H9 (cell line): Measurements from ENCODE around the gene IL1RAPL1. TPM values are rescaled to one million over a fixed set of nuclear protein-coding genes. Genes with fewer than 3 reads are reported as not detected.

Experiments
- DNase-seq: peaks from one replicate; pipeline ENCODE4 v3.0.0-alpha.2; 2017
- H2AFZ ChIP-seq: one replicate; pipeline ENCODE4 v1.6.1; 2013; ENCODE audit warnings: mild to moderate bottlenecking, low read length, control low read depth, moderate library complexity
- H2AK5ac ChIP-seq: 2 replicates; pipeline ENCODE4 v1.6.1; 2013; ENCODE audit warnings: low read length, control low read depth, mixed read lengths; ENCODE audit not compliant: insufficient read length
- H2BK120ac ChIP-seq: one replicate; pipeline ENCODE4 v1.6.1; 2013; ENCODE audit warnings: low read depth, mild to moderate bottlenecking, low read length, control low read depth, inconsistent platforms; ENCODE audit not compliant: poor library complexity, severe bottlenecking
- H2BK12ac ChIP-seq: 2 replicates; pipeline ENCODE4 v1.6.1; 2013; ENCODE audit warnings: low read length, control low read depth, mixed read lengths, low read depth; ENCODE audit not compliant: insufficient read length
- H2BK15ac ChIP-seq: 2 replicates; pipeline ENCODE4 v1.6.1; 2013; ENCODE audit warnings: low read depth, low read length, control low read depth
- H2BK20ac ChIP-seq: one replicate; pipeline ENCODE4 v1.6.1; 2013; ENCODE audit warnings: low read depth, mild to moderate bottlenecking, low read length, control low read depth, inconsistent platforms; ENCODE audit not compliant: poor library complexity, severe bottlenecking
- H2BK5ac ChIP-seq: 2 replicates; pipeline ENCODE4 v1.6.1; 2013; ENCODE audit warnings: low read length, control low read depth, mixed read lengths; ENCODE audit not compliant: insufficient read length
- H3K14ac ChIP-seq: 2 replicates; pipeline ENCODE4 v1.6.1; 2013; ENCODE audit warnings: low read length, control low read depth; ENCODE audit not compliant: insufficient read depth
- H3K18ac ChIP-seq: 2 replicates; pipeline ENCODE4 v1.6.1; 2013; ENCODE audit warnings: low read depth, mild to moderate bottlenecking, mixed read lengths, low read length, control low read depth; ENCODE audit not compliant: insufficient read length
- H3K23ac ChIP-seq: 2 replicates; pipeline ENCODE4 v1.6.1; 2013; ENCODE audit warnings: low read length, control low read depth, mixed read lengths, low read depth; ENCODE audit not compliant: insufficient read length
- H3K23me2 ChIP-seq: 2 replicates; pipeline ENCODE4 v1.6.1; 2013; ENCODE audit warnings: low read depth, mild to moderate bottlenecking, mixed read lengths, low read length, control low read depth; ENCODE audit not compliant: insufficient read length, poor library complexity, severe bottlenecking
- H3K27ac ChIP-seq: 2 replicates; pipeline ENCODE4 v1.5.1; 2013; ENCODE audit warnings: low read length, control low read depth, mixed read lengths, low read depth; ENCODE audit not compliant: insufficient read length
- H3K27me3 ChIP-seq: 2 replicates; pipeline ENCODE4 v1.6.1; 2013; ENCODE audit warnings: low read length, control low read depth, inconsistent platforms; ENCODE audit not compliant: insufficient read depth
- H3K4ac ChIP-seq: 2 replicates; pipeline ENCODE4 v1.6.1; 2013; ENCODE audit warnings: low read depth, mild to moderate bottlenecking, control low read depth, inconsistent platforms, low read length, moderate library complexity
- H3K4me1 ChIP-seq: 2 replicates; pipeline ENCODE4 v1.6.1; 2013; ENCODE audit warnings: low read length, control low read depth, inconsistent platforms; ENCODE audit not compliant: insufficient read depth
- H3K4me2 ChIP-seq: 2 replicates; pipeline ENCODE4 v1.6.1; 2013; ENCODE audit warnings: low read length, control low read depth, mixed read lengths; ENCODE audit not compliant: insufficient read length, insufficient read depth
- H3K56ac ChIP-seq: 2 replicates; pipeline ENCODE4 v1.6.1; 2013; ENCODE audit warnings: low read depth, mild to moderate bottlenecking, mixed read lengths, low read length, control low read depth; ENCODE audit not compliant: insufficient read length
- H3K79me1 ChIP-seq: 2 replicates; pipeline ENCODE4 v1.6.1; 2013; ENCODE audit warnings: low read depth, mild to moderate bottlenecking, moderate library complexity, low read length, control low read depth, inconsistent platforms; ENCODE audit not compliant: insufficient read depth, poor library complexity, severe bottlenecking
- H3K79me2 ChIP-seq: 2 replicates; pipeline ENCODE4 v1.6.1; 2013; ENCODE audit warnings: low read length, control low read depth, inconsistent platforms; ENCODE audit not compliant: insufficient read depth
- H3K9ac ChIP-seq: 2 replicates; pipeline ENCODE4 v1.6.1; 2013; ENCODE audit warnings: low read length, control low read depth, mixed read lengths; ENCODE audit not compliant: insufficient read length; ENCODE audit errors: extremely low read depth
- H3K9me3 ChIP-seq: one replicate; pipeline ENCODE4 v1.6.1; 2013; ENCODE audit warnings: low read depth, low read length, inconsistent platforms; ENCODE audit not compliant: control insufficient read depth
- H3T11ph ChIP-seq: one replicate; pipeline ENCODE4 v1.6.1; 2013; ENCODE audit warnings: mild to moderate bottlenecking, low read length, control low read depth, inconsistent platforms
- H4K20me1 ChIP-seq: one replicate; pipeline ENCODE4 v1.6.1; 2013; ENCODE audit not compliant: control insufficient read depth, insufficient read length, insufficient read depth
- H4K5ac ChIP-seq: 2 replicates; pipeline ENCODE4 v1.6.1; 2013; ENCODE audit warnings: low read depth, mild to moderate bottlenecking, mixed read lengths, low read length, control low read depth; ENCODE audit not compliant: insufficient read length
- H4K8ac ChIP-seq: replicated peaks from 2 replicates; pipeline ENCODE4 v1.6.1; 2013; ENCODE audit warnings: low read length, control low read depth, mixed read lengths, low read depth; ENCODE audit not compliant: insufficient read length
- H4K91ac ChIP-seq: 2 replicates; pipeline ENCODE4 v1.6.1; 2013; ENCODE audit warnings: low read depth, mild to moderate bottlenecking, moderate library complexity, mixed read lengths, low read length, control low read depth; ENCODE audit not compliant: insufficient read length
- H3K27ac Mint-ChIP-seq, 3 experiments: 2 replicates in 2 of 3; 3 replicates in 1 of 3; pipeline ENCODE4 v1.8.0; 2020 to 2021; ENCODE audit warnings: mixed read lengths in 3 of 3, mild to moderate bottlenecking in 1 of 3, moderate library complexity in 1 of 3
- H3K27me3 Mint-ChIP-seq: 2 replicates; pipeline ENCODE4 v1.8.0; 2021; ENCODE audit warnings: low read depth, mild to moderate bottlenecking, moderate library complexity, mixed read lengths
- H3K36me3 Mint-ChIP-seq, 3 experiments: 2 replicates in 2 of 3; 3 replicates in 1 of 3; pipeline ENCODE4 v1.8.0; 2020 to 2021; ENCODE audit warnings: low read depth in 3 of 3, mixed read lengths in 3 of 3; ENCODE audit not compliant: insufficient read depth in 1 of 3
- H3K4me1 Mint-ChIP-seq, 2 experiments: 2 replicates each; pipeline ENCODE4 v1.8.0; 2020; ENCODE audit warnings: mixed read lengths in 2 of 2
- H3K4me3 Mint-ChIP-seq, 2 experiments: 2 replicates in 1 of 2; 3 replicates in 1 of 2; pipeline ENCODE4 v1.8.0; 2020 to 2021; ENCODE audit warnings: mild to moderate bottlenecking in 2 of 2, mixed read lengths in 2 of 2, moderate library complexity in 1 of 2
- H3K9me3 Mint-ChIP-seq, 2 experiments: 2 replicates in 1 of 2; 3 replicates in 1 of 2; pipeline ENCODE4 v1.8.0; 2020; ENCODE audit warnings: mild to moderate bottlenecking in 2 of 2, mixed read lengths in 2 of 2, moderate library complexity in 1 of 2
- WGBS: extraction: QIAGEN DNeasy Blood & Tissue Kit; methylation state at CpG from one replicate; pipeline ENCODE4 v1.1.7; 2013; ENCODE audit warnings: missing lambda C conversion rate, low lambda C conversion rate, mixed read lengths; ENCODE audit not compliant: insufficient read length; ENCODE audit errors: extremely low coverage; 5-methylcytosine and 5-hydroxymethylcytosine counted together
- total RNA-seq: library from RNA; stranded (reverse); gene quantifications from 2 replicates; pipeline ENCODE4 v1.2.1, GENCODE V29; 2021
- TF ChIP-seq, protein P1 (sequence below): fragments of 200-600 bp; sonication (generic); conservative IDR thresholded peaks from 3 replicates; pipeline ENCODE4 v1.8.0; 2021; ENCODE audit warnings: antibody characterized with exemption, mild to moderate bottlenecking

The IL1RAPL1 gene
- total RNA-seq, 1 experiment from 2014 or later = 0.31 TPM

DNA sequence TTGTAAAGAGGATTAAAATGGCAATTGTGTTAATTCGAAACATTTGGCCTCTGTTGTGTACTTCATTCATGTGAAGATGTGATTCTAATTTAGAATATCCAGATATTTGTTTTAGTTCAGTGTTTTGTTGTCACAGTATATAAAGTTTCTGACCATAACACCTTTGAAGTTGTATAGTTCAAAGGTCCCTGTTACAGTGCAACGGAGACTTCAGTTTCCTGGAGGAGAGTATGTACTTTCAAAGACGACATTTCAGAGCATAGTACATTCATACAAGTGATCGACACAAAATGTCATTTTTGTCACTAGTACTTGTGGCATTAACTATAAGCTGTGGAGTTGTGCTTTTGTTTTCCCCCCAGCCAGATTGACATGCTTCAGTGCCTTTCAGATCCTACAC, 1255.3 kb downstream of the IL1RAPL1 start:
- no peak overlapping the region for H3K23ac ChIP-seq
- no peaks in the 10 kb centered on the region for H3K27me3 ChIP-seq
- no peak overlapping the region for H3T11ph ChIP-seq
- H3K79me2 ChIP-seq = no peaks in the 10 kb centered on the region
- no peaks in the 10 kb centered on the region for H4K20me1 ChIP-seq
- no peak for DNase-seq
- no peak overlapping the region for H3K4ac ChIP-seq
- no peak overlapping the region for H2BK15ac ChIP-seq
- WGBS = no CpG with 5 or more reads among the region's 4 CpGs
- no peaks in the 10 kb centered on the region for H3K27me3 Mint-ChIP-seq
- H2BK120ac ChIP-seq = no peak overlapping the region
- H4K5ac ChIP-seq = no peak overlapping the region
- H3K14ac ChIP-seq = no peak overlapping the region
- no peaks in the 10 kb centered on the region for H3K79me1 ChIP-seq
- H3K27ac Mint-ChIP-seq = no peak overlapping the region
- H3K9ac ChIP-seq = no peak overlapping the region
- H4K91ac ChIP-seq = no peak overlapping the region
- no peak overlapping the region for H4K8ac ChIP-seq
- no peak overlapping the region for H3K56ac ChIP-seq
- H3K23me2 ChIP-seq = no peaks in the 10 kb centered on the region
- H3K9me3 ChIP-seq = no peaks in the 10 kb centered on the region
- no peak overlapping the region for H2AK5ac ChIP-seq
- no peak overlapping the region for H3K4me3 Mint-ChIP-seq
- TF ChIP-seq, protein P1, sequence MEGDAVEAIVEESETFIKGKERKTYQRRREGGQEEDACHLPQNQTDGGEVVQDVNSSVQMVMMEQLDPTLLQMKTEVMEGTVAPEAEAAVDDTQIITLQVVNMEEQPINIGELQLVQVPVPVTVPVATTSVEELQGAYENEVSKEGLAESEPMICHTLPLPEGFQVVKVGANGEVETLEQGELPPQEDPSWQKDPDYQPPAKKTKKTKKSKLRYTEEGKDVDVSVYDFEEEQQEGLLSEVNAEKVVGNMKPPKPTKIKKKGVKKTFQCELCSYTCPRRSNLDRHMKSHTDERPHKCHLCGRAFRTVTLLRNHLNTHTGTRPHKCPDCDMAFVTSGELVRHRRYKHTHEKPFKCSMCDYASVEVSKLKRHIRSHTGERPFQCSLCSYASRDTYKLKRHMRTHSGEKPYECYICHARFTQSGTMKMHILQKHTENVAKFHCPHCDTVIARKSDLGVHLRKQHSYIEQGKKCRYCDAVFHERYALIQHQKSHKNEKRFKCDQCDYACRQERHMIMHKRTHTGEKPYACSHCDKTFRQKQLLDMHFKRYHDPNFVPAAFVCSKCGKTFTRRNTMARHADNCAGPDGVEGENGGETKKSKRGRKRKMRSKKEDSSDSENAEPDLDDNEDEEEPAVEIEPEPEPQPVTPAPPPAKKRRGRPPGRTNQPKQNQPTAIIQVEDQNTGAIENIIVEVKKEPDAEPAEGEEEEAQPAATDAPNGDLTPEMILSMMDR = no peak
- H3K4me1 Mint-ChIP-seq = no peaks in the 10 kb centered on the region
- H2AFZ ChIP-seq = no peak overlapping the region
- no peak overlapping the region for H3K18ac ChIP-seq
- H2BK20ac ChIP-seq = no peak overlapping the region
- H2BK5ac ChIP-seq = no peak overlapping the region
- no peak overlapping the region for H3K27ac ChIP-seq
- no peak overlapping the region for H3K4me2 ChIP-seq
- H3K4me1 ChIP-seq = no peaks in the 10 kb centered on the region
- H2BK12ac ChIP-seq = no peak overlapping the region
- no peaks in the 10 kb centered on the region; a peak in 1 of 7 replicates for H3K36me3 Mint-ChIP-seq
- H3K9me3 Mint-ChIP-seq = peaks cover 12 to 56% of the 10 kb centered on the region in 2 experiments; a peak in 4 of 5 replicates
